ENCODE data around the gene SRGAP3. TPM values are rescaled to one million over a fixed set of nuclear protein-coding genes. Genes with fewer than 3 reads are reported as not detected.
A peak's percentile ranks its signal among the peaks of the same experiment; 100 is the strongest.

SRGAP3 gene
- total and polyA plus RNA-seq, 10 of the 15 experiments (the other 5 are each of a cell fraction or from before 2014, with no cell fraction given), result 0.32 to 1.7 (median 0.99) TPM

DNA sequence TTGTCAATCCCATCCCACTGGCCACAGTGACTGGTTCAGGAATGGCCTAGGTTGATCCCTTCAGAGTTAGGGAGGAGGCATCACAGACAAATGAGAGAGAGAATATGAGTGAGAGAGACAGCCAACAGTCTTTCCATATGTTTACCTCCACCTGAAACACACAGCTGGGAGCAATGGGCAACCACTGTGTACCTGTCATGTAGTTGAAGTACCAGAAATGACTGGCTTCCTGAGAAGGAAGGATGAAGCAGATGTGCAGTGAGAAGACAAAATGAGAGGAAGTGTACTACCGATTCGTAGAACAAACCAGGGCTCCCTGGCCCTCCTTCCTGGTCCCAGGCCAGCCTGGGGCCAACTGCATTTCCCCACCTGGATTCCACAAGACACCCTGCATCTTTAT lies 27.4 kb downstream of the SRGAP3 start:
- in situ Hi-C loops (cut with MboI), result no loop called here
- TF ChIP-seq BACH1 (IDR thresholded peaks at IDR 0.05; ENCODE audit: borderline replicate concordance) (no peak), TCF3 (IDR thresholded peaks at IDR 0.05; ENCODE audit: borderline replicate concordance, insufficient read depth, low read depth, low read length) (peak; percentile 62; the same call in 1 of the 2 replicates), RB1 (IDR thresholded peaks at IDR 0.05; ENCODE audit: borderline replicate concordance) (no peak)
- no peak for DNase-seq (ENCODE audit: low read depth, low spot score)
- Histone ChIP-seq H2AFZ (ENCODE audit: control insufficient read depth, low read depth, low read length) (no peak overlapping the region), H3K27ac (ENCODE audit: control insufficient read depth, insufficient read depth) (no peak overlapping the region), H3K79me2 (ENCODE audit: control insufficient read depth, insufficient read depth, low read length) (no peaks in the 10 kb centered on the region), H3K4me1 (ENCODE audit: control insufficient read depth, insufficient read depth, low read length) (peaks cover 19% of the 10 kb centered on the region), H3K9me3 (replicated peaks; ENCODE audit: control insufficient read depth, insufficient read depth, low read length) (no peaks in the 10 kb centered on the region), H3K4me2 (ENCODE audit: control insufficient read depth, insufficient read depth) (no peak overlapping the region), H3K27me3 (replicated peaks in 1 of 2; ENCODE audit: control insufficient read depth in 2 of 2, insufficient read depth in 2 of 2, low read length in 1 of 2) (no peaks in the 10 kb centered on the region), H3K4me3 (no peak overlapping the region), H4K20me1 (ENCODE audit: control insufficient read depth, insufficient read depth) (no peaks in the 10 kb centered on the region), H3K9ac (ENCODE audit: control insufficient read depth, insufficient read depth, low read length) (no peak overlapping the region), H3K36me3 (ENCODE audit: control insufficient read depth in 2 of 2, insufficient read depth in 2 of 2, low read length in 1 of 2) (no peaks in the 10 kb centered on the region)
- WGBS (ENCODE audit: insufficient coverage, insufficient replicate concordance, low lambda C conversion rate, missing lambda C conversion rate), result 13% methylated on average over 2 of the region's 2 CpGs
- FAIRE-seq, result no peak
- BruUV-seq (replicated peaks), result no TSS peak
- RAD21 ChIA-PET (ENCODE audit: unreplicated experiment), result no interaction called here
- CTCF ChIA-PET, result no interaction called here
- no peak for ATAC-seq
- SMC1A ChIA-PET (ENCODE audit: uncharacterized antibody, unreplicated experiment), result no interaction called here
- intact Hi-C loops (cut with micrococcal nuclease; ENCODE audit: unreplicated experiment), result no loop called here
- POLR2A ChIA-PET, result no interaction called here

DNA sequence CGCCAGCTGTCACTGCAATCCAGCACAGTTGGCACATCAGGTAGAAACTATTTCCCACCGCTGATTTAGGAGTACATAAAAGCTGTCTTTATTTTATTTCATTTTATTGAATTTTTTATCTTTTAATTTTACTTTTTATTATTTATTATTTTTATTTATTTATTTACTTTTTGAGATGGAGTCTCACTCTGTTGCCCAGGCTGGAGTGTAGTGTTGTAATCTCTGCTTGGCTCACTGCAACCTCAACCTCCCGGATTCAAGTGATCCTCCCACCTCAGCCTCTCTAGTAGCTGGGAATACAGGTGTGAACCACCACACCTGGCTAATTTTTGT lies 31.0 kb downstream of the SRGAP3 start:
- no peaks in the 10 kb centered on the region for H4K20me1 ChIP-seq (ENCODE audit: control insufficient read depth, insufficient read depth)
- CTCF ChIA-PET, result no interaction called here
- WGBS (ENCODE audit: insufficient coverage, insufficient replicate concordance, low lambda C conversion rate, missing lambda C conversion rate), result 93% methylated on average over 3 of the region's 3 CpGs
- FAIRE-seq (no peak), ATAC-seq (no peak), DNase-seq (ENCODE audit: low read depth, low spot score) (no peak)
- no peak overlapping the region for H3K4me2 ChIP-seq (ENCODE audit: control insufficient read depth, insufficient read depth)
- no peaks in the 10 kb centered on the region for H3K79me2 ChIP-seq (ENCODE audit: control insufficient read depth, insufficient read depth, low read length)
- no peaks in the 10 kb centered on the region for H3K36me3 ChIP-seq (ENCODE audit: control insufficient read depth in 2 of 2, insufficient read depth in 2 of 2, low read length in 1 of 2)
- RAD21 ChIA-PET (ENCODE audit: unreplicated experiment), result no interaction called here
- BruUV-seq (replicated peaks), result no TSS peak
- POLR2A ChIA-PET, result no interaction called here
- H3K27me3 ChIP-seq (replicated peaks in 1 of 2; ENCODE audit: control insufficient read depth in 2 of 2, insufficient read depth in 2 of 2, low read length in 1 of 2), result no peaks in the 10 kb centered on the region
- H3K4me3 ChIP-seq, result no peak overlapping the region
- H2AFZ ChIP-seq (ENCODE audit: control insufficient read depth, low read depth, low read length), result no peak overlapping the region
- intact Hi-C loops (cut with micrococcal nuclease; ENCODE audit: unreplicated experiment), result no loop called here
- H3K9me3 ChIP-seq (replicated peaks; ENCODE audit: control insufficient read depth, insufficient read depth, low read length), result no peaks in the 10 kb centered on the region
- SMC1A ChIA-PET (ENCODE audit: uncharacterized antibody, unreplicated experiment), result no interaction called here
- no peak overlapping the region for H3K9ac ChIP-seq (ENCODE audit: control insufficient read depth, insufficient read depth, low read length)
- H3K27ac ChIP-seq (ENCODE audit: control insufficient read depth, insufficient read depth), result no peak overlapping the region
- in situ Hi-C loops (cut with MboI), result no loop called here
- no peaks in the 10 kb centered on the region for H3K4me1 ChIP-seq (ENCODE audit: control insufficient read depth, insufficient read depth, low read length)
- TF ChIP-seq, protein P1, sequence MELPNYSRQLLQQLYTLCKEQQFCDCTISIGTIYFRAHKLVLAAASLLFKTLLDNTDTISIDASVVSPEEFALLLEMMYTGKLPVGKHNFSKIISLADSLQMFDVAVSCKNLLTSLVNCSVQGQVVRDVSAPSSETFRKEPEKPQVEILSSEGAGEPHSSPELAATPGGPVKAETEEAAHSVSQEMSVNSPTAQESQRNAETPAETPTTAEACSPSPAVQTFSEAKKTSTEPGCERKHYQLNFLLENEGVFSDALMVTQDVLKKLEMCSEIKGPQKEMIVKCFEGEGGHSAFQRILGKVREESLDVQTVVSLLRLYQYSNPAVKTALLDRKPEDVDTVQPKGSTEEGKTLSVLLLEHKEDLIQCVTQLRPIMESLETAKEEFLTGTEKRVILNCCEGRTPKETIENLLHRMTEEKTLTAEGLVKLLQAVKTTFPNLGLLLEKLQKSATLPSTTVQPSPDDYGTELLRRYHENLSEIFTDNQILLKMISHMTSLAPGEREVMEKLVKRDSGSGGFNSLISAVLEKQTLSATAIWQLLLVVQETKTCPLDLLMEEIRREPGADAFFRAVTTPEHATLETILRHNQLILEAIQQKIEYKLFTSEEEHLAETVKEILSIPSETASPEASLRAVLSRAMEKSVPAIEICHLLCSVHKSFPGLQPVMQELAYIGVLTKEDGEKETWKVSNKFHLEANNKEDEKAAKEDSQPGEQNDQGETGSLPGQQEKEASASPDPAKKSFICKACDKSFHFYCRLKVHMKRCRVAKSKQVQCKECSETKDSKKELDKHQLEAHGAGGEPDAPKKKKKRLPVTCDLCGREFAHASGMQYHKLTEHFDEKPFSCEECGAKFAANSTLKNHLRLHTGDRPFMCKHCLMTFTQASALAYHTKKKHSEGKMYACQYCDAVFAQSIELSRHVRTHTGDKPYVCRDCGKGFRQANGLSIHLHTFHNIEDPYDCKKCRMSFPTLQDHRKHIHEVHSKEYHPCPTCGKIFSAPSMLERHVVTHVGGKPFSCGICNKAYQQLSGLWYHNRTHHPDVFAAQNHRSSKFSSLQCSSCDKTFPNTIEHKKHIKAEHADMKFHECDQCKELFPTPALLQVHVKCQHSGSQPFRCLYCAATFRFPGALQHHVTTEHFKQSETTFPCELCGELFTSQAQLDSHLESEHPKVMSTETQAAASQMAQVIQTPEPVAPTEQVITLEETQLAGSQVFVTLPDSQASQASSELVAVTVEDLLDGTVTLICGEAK (IDR thresholded peaks at IDR 0.05; ENCODE audit: borderline replicate concordance), result no peak
- no peak for TF ChIP-seq SREBF1 (IDR thresholded peaks at IDR 0.05; ENCODE audit: low read length)
- TF ChIP-seq ZNF622 (IDR thresholded peaks at IDR 0.05), result no peak
- TF ChIP-seq, protein P2, sequence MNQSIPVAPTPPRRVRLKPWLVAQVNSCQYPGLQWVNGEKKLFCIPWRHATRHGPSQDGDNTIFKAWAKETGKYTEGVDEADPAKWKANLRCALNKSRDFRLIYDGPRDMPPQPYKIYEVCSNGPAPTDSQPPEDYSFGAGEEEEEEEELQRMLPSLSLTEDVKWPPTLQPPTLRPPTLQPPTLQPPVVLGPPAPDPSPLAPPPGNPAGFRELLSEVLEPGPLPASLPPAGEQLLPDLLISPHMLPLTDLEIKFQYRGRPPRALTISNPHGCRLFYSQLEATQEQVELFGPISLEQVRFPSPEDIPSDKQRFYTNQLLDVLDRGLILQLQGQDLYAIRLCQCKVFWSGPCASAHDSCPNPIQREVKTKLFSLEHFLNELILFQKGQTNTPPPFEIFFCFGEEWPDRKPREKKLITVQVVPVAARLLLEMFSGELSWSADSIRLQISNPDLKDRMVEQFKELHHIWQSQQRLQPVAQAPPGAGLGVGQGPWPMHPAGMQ (IDR thresholded peaks at IDR 0.05; ENCODE audit: borderline replicate concordance), result no peak
- TF ChIP-seq, protein P3, sequence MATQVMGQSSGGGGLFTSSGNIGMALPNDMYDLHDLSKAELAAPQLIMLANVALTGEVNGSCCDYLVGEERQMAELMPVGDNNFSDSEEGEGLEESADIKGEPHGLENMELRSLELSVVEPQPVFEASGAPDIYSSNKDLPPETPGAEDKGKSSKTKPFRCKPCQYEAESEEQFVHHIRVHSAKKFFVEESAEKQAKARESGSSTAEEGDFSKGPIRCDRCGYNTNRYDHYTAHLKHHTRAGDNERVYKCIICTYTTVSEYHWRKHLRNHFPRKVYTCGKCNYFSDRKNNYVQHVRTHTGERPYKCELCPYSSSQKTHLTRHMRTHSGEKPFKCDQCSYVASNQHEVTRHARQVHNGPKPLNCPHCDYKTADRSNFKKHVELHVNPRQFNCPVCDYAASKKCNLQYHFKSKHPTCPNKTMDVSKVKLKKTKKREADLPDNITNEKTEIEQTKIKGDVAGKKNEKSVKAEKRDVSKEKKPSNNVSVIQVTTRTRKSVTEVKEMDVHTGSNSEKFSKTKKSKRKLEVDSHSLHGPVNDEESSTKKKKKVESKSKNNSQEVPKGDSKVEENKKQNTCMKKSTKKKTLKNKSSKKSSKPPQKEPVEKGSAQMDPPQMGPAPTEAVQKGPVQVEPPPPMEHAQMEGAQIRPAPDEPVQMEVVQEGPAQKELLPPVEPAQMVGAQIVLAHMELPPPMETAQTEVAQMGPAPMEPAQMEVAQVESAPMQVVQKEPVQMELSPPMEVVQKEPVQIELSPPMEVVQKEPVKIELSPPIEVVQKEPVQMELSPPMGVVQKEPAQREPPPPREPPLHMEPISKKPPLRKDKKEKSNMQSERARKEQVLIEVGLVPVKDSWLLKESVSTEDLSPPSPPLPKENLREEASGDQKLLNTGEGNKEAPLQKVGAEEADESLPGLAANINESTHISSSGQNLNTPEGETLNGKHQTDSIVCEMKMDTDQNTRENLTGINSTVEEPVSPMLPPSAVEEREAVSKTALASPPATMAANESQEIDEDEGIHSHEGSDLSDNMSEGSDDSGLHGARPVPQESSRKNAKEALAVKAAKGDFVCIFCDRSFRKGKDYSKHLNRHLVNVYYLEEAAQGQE (IDR thresholded peaks at IDR 0.05; ENCODE audit: low read depth, low read length), result no peak
- TF ChIP-seq HDAC2 (IDR thresholded peaks at IDR 0.05), result no peak
- TF ChIP-seq ZNF24 (IDR thresholded peaks at IDR 0.05), result no peak
- TF ChIP-seq POLR2A (IDR thresholded peaks at IDR 0.05; ENCODE audit: low read depth, low read length), result no peak
